NCI-H187 treated with DMSO at 0.1 percent for 48 hours (cell line): ENCODE data around the gene CBLN3.

ENCODE experiments used
- DNase-seq: peaks from one replicate; lab custom pipeline; 2025; lab: John Stamatoyannopoulos, UW

The CBLN3 gene

DNA sequence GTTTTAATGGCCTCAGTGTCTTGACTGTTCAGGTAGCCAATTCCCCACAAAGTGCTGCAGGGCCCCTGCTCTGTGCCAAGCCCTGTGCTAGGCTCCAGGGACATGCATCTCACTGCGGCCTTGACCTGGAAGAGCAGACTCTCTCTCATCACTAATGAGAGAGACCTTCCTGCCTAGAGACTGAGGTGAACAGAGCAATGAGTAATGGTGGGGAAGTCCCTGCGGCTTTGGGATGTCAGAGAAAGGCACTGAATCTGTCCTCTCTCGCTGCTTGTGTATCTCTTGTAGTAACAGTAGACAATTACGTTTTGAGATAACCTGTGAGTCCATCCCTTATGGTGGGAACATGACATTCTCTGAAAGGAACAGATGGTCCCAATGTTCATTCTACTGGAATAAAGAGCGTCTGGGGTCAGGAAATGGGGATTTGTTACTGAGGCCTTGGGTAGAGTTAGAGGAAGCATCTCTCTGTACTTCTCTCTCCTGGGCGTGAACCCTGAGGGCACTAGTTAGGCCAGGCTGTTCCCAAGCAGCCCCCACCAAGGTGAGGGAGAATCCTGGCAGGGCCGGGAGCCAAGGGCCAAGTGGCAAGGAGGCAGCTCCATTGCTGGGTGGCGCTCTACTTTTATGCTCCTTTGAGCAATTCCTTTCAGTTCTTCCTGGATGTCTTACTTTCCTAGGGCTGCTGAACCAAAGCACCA is 48.0 kb downstream of the CBLN3 start:
- DNase-seq = no peak

DNA sequence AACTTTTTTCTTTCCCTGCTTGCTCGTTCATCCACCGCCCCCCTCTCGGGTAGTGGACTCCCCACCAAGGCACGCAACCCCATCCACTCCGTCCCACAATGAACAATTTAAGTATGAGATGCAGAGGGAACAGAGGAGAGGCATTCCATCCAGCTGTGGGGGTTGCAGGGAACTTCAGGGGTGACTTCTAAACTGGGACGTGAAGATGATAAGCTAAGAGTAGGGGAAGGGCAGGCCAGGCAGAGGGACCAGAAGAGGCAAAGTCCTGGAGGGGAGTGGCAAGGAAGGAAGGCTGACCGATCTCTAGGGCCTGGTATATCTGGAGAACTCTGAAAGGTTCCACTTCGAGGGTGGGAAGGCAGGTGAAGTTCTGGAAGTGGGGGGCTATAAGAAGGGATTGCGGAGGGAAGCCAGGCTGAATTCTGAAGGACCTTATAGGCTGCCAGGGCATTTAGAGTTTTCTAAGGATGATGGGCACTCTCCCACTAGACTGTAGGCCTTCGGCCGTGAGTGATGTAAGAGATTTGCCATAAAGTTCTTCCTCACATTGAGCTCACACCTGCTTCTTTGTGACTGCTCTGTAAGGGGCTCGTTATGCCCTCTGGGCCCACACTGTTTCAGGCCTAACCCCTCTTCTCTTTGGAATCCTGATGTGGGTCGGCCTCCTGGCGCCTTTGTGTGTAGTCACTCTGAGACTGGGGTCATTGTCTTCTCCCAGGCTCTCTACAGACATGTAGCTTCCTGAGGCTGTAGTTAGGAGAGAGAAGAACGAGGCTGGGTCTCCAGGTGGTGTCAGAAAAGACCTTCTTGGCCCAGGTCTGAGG is 49.3 kb downstream of the CBLN3 start:
- DNase-seq = no peak

- DNase-seq = no peak
Measured at GRCh38 chr14:24378981-24379906, 50.2 kb downstream of the CBLN3 start.

- no peak for DNase-seq
Measured at GRCh38 chr14:24378327-24378726, 51.1 kb downstream of the CBLN3 start.

- peak; percentile 90 for DNase-seq
Measured at GRCh38 chr14:24377657-24378056, 51.8 kb downstream of the CBLN3 start.

- no peak for DNase-seq
Measured at GRCh38 chr14:24377126-24377525, 52.3 kb downstream of the CBLN3 start.
